Measurements from ENCODE around the gene GRIK4.
"Not testable (repeated sequence)": the region's sequence is repeated elsewhere in the genome, so short reads cannot be mapped to it uniquely, and the experiment has no call there.

GRIK4 gene

GRCh38 chr11:121018746-121019145 lies 507.2 kb downstream of the GRIK4 start:
- Histone ChIP-seq H3K27me3 (no peaks in the 10 kb centered on the region), H3K27ac (no peak overlapping the region), H3K4me1 (peaks cover 5% of the 10 kb centered on the region), H4K20me1 (no peaks in the 10 kb centered on the region), H3K4me3 (no peak overlapping the region), H3K36me3 (no peaks in the 10 kb centered on the region), H3K4me2 (no peak overlapping the region), H3K9ac (no peak overlapping the region), H3K9me3 (no peaks in the 10 kb centered on the region)
- no peak for TF ChIP-seq Cebpa-rat (IDR thresholded peaks at IDR 0.05)

DNA sequence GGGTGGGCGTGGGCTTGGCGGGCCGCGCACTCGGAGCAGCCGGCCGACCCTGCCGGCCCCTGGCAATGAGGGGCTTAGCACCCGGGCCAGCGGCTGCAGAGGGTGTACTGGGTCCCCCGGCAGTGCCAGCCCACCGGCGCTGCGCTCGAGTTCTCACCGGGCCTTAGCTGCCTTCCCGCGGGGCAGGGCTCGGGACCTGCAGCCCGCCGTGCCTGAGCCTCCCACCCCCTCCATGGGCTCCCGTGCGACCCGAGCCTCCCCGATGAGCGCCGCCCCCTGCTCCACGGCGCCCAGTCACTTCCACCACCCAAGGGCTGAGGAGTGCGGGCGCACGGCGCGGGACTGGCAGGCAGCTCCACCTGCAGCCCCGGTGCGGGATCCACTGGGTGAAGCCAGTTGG lies 510.2 kb downstream of the GRIK4 start:
- H3K9ac ChIP-seq, H3K4me2 ChIP-seq: not testable (repeated sequence)
- H3K4me1 ChIP-seq: peaks cover 20% of the 10 kb centered on the region

GRCh38 chr11:121023848-121024751 lies 512.6 kb downstream of the GRIK4 start, which contains the start of gene TBCEL:
TSS of gene TBCEL (plus strand) at chr11:121024102. CDS start at chr11:121045691, 21,589 bp downstream.
- H4K20me1 ChIP-seq: peaks cover 50% of the 10 kb centered on the region
- no peaks in the 10 kb centered on the region for H3K9me3 ChIP-seq
- H3K4me3 ChIP-seq: peak within 1 kb of the TSS; percentile 84
- H3K27me3 ChIP-seq: no peaks in the 10 kb centered on the region
- peak within 1 kb of the TSS; percentile 87 for H3K4me2 ChIP-seq
- 0 out of 2 replicates have a peak, but pooled peaks cover 5% of the 10 kb centered on the region for H3K36me3 ChIP-seq
- H3K9ac ChIP-seq: peak within 1 kb of the TSS; percentile 88
- H3K4me1 ChIP-seq: peaks cover 20% of the 10 kb centered on the region
- peak within 1 kb of the TSS; percentile 94 for H3K27ac ChIP-seq
- TF ChIP-seq Cebpa-rat (IDR thresholded peaks at IDR 0.05): no peak

More for the DNA sequence above, 510.2 kb downstream of the GRIK4 start:
- not testable (repeated sequence) for H3K9me3 ChIP-seq, H3K4me3 ChIP-seq, H3K27me3 ChIP-seq, H3K36me3 ChIP-seq, H3K27ac ChIP-seq
- H4K20me1 ChIP-seq: peaks cover 26% of the 10 kb centered on the region

DNA sequence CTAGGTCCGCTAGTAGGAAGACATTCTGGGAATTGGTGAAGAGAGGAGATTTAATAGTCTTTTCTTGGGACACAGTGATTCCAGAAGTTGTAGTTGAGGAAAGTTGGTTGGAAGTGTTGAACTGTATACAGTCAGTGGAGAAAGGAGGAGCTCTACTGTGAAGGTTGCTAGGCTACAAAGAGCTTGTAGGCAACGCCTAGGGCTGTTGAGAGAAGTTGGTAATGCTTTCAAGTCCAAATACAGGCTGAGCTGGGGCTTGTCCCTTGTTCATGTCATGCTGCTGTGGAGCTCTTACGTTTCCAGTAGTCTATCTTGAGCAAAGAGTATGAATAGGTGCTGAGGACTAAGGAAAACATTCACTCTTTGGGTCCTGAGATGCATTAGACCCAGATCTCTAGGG lies 513.4 kb downstream of the GRIK4 start:
- 0 out of 2 replicates have a peak, but pooled peaks cover 5% of the 10 kb centered on the region for H3K36me3 ChIP-seq
- H3K4me1 ChIP-seq: peaks cover 26% of the 10 kb centered on the region
- peaks cover 59% of the 10 kb centered on the region for H4K20me1 ChIP-seq
- peak overlapping the region; percentile 87 for H3K4me2 ChIP-seq
- H3K27me3 ChIP-seq: no peaks in the 10 kb centered on the region
- peak overlapping the region; percentile 84 for H3K4me3 ChIP-seq
- H3K9ac ChIP-seq: peak overlapping the region; percentile 88; the same call in 1 of the 2 replicates
- H3K9me3 ChIP-seq: no peaks in the 10 kb centered on the region
- no peak for TF ChIP-seq Cebpa-rat (IDR thresholded peaks at IDR 0.05)
- H3K27ac ChIP-seq: 0 out of 2 replicates have a peak overlapping the region, but pooled peaks have one; percentile 94

DNA sequence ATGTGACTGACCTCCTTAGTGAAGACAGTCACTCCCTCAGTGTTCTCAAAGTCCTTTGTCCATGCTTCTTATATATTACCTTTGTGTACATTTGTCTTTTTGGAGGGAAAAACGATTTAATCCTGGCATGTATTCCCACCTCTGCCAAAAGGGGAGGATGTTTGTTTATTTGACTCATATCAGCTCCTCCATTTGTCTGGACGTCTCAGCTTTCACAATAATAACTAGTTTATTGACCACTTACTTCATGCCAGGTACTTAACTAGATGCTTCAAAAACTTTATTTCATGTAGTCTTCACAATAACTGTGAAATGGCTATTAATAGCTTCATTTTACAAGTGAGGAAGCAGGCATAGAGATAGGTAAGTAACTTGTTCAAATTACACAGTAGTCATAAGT lies 517.6 kb downstream of the GRIK4 start:
- H3K9ac ChIP-seq: no peak overlapping the region
- no peak overlapping the region for H3K27ac ChIP-seq
- H4K20me1 ChIP-seq: peaks cover 82% of the 10 kb centered on the region
- H3K9me3 ChIP-seq: no peaks in the 10 kb centered on the region
- 0 out of 2 replicates have a peak, but pooled peaks cover 5% of the 10 kb centered on the region for H3K36me3 ChIP-seq
- TF ChIP-seq Cebpa-rat (IDR thresholded peaks at IDR 0.05): no peak
- no peaks in the 10 kb centered on the region for H3K27me3 ChIP-seq
- peaks cover 23% of the 10 kb centered on the region for H3K4me1 ChIP-seq
- no peak overlapping the region for H3K4me3 ChIP-seq
- no peak overlapping the region for H3K4me2 ChIP-seq

- Histone ChIP-seq H3K27ac (no peak overlapping the region), H3K9me3 (no peaks in the 10 kb centered on the region), H3K4me3 (no peak overlapping the region), H4K20me1 (peaks cover 80% of the 10 kb centered on the region), H3K4me2 (no peak overlapping the region), H3K36me3 (0 out of 2 replicates have a peak, but pooled peaks cover 5% of the 10 kb centered on the region), H3K9ac (no peak overlapping the region), H3K27me3 (no peaks in the 10 kb centered on the region), H3K4me1 (peaks cover 18% of the 10 kb centered on the region)
- TF ChIP-seq Cebpa-rat (IDR thresholded peaks at IDR 0.05): no peak
Measured at GRCh38 chr11:121029813-121030445, 518.4 kb downstream of the GRIK4 start.

- Histone ChIP-seq H3K9me3 (no peaks in the 10 kb centered on the region), H3K27ac (no peak overlapping the region), H3K27me3 (no peaks in the 10 kb centered on the region), H3K36me3 (0 out of 2 replicates have a peak, but pooled peaks cover 5% of the 10 kb centered on the region), H3K4me3 (no peak overlapping the region), H3K4me2 (no peak overlapping the region), H3K9ac (no peak overlapping the region), H4K20me1 (peaks cover 80% of the 10 kb centered on the region), H3K4me1 (peaks cover 9% of the 10 kb centered on the region; the same call in 1 of the 2 replicates)
- TF ChIP-seq Cebpa-rat (IDR thresholded peaks at IDR 0.05): no peak
Measured at GRCh38 chr11:121031167-121031566, 519.6 kb downstream of the GRIK4 start.

DNA sequence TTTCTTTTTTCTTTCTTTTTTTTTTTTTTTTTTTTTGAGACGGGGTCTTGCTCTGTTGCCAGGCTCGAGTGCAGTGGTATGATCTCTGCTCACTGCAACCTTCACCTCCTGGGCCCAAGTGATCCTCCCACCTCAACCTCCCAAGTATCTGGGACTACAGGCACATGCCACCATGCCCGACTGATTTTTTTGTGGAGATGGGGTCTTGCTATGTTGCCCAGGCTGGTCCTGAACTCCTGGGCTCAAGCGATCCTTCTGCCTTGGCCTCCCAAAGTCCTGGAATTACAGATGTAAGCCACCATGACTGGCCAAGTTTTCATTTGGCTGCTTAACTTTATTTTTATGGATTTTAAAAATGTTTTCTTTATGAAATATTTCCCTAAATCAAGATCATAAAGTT lies 520.1 kb downstream of the GRIK4 start:
- not testable (repeated sequence) for H3K4me3 ChIP-seq, H3K9me3 ChIP-seq, H3K27me3 ChIP-seq, H3K4me2 ChIP-seq, H3K9ac ChIP-seq, H3K27ac ChIP-seq, H3K36me3 ChIP-seq, H3K4me1 ChIP-seq
- H4K20me1 ChIP-seq: peaks cover 80% of the 10 kb centered on the region

DNA sequence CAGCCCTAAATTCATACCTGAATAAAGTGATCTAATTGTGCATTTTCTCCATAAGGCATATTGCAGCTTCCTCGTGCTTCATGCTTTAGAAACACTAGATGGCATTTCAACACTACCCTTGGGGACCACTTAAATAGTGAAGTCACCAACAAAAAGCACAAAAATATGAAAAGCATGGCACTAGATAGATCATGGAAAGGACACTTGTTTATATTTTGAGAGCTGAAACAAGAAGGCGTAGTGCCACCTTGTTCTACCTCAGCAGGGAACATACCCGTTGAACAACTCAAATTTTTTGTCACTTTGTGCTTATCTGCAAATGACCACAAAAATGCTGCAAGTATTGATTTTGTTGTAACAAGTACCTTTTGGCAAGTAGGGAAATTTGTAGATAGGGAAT lies 521.0 kb downstream of the GRIK4 start:
- H4K20me1 ChIP-seq: peaks cover 80% of the 10 kb centered on the region
- no peak for TF ChIP-seq Cebpa-rat (IDR thresholded peaks at IDR 0.05)
- no peaks in the 10 kb centered on the region for H3K27me3 ChIP-seq
- no peak overlapping the region for H3K9ac ChIP-seq
- H3K27ac ChIP-seq: no peak overlapping the region
- H3K4me2 ChIP-seq: no peak overlapping the region
- no peak overlapping the region for H3K4me3 ChIP-seq
- peaks cover 9% of the 10 kb centered on the region; the same call in 1 of the 2 replicates for H3K4me1 ChIP-seq
- 0 out of 2 replicates have a peak, but pooled peaks cover 5% of the 10 kb centered on the region for H3K36me3 ChIP-seq
- H3K9me3 ChIP-seq: no peaks in the 10 kb centered on the region

GRCh38 chr11:121033635-121034034 lies 522.1 kb downstream of the GRIK4 start:
- H4K20me1 ChIP-seq: peaks cover 79% of the 10 kb centered on the region
- TF ChIP-seq Cebpa-rat (IDR thresholded peaks at IDR 0.05): no peak
- H3K27me3 ChIP-seq: no peaks in the 10 kb centered on the region
- H3K4me3 ChIP-seq: no peak overlapping the region
- H3K36me3 ChIP-seq: no peaks in the 10 kb centered on the region
- H3K9me3 ChIP-seq: no peaks in the 10 kb centered on the region
- no peak overlapping the region for H3K4me2 ChIP-seq
- H3K27ac ChIP-seq: no peak overlapping the region
- peaks cover 9% of the 10 kb centered on the region; the same call in 1 of the 2 replicates for H3K4me1 ChIP-seq
- no peak overlapping the region for H3K9ac ChIP-seq
